ENCODE data around the gene AP3D1.

GRCh38 chr19:2188708-2189385 lies 37.5 kb upstream of the AP3D1 start:
- TF ChIP-seq CTCF (IDR thresholded peaks at IDR 0.05) (no peak), ZFX (IDR thresholded peaks at IDR 0.05; ENCODE audit: borderline replicate concordance) (no peak)
